UCSD-AML1 (cell line): Measurements from ENCODE around the gene NUB1.

Source experiments
- DNase-seq: peaks from one replicate; lab custom pipeline; 2025; ENCODE audit not compliant: unreplicated experiment; lab: John Stamatoyannopoulos, UW

Gene NUB1

GRCh38 chr7:151403764-151404163 lies 62.2 kb downstream of the NUB1 start:
- no peak for DNase-seq

GRCh38 chr7:151404216-151405011 lies 62.8 kb downstream of the NUB1 start:
- no peak for DNase-seq

GRCh38 chr7:151405056-151405455 lies 63.4 kb downstream of the NUB1 start:
- peak; percentile 21 for DNase-seq

GRCh38 chr7:151405588-151405987 lies 64.0 kb downstream of the NUB1 start:
- DNase-seq: no peak

GRCh38 chr7:151406051-151406875 lies 64.7 kb downstream of the NUB1 start:
- DNase-seq: no peak

GRCh38 chr7:151406886-151407583 lies 65.4 kb downstream of the NUB1 start:
- DNase-seq: no peak

- DNase-seq: no peak
These were observed 66.9 kb downstream of the NUB1 start for GRCh38 chr7:151408498-151408838.

GRCh38 chr7:151408839-151409666 lies 67.4 kb downstream of the NUB1 start:
- no peak for DNase-seq

- DNase-seq: no peak
These were observed 68.2 kb downstream of the NUB1 start, which contains the start of gene WDR86 for GRCh38 chr7:151409667-151410404. WDR86 (minus strand) TSS chr7:151410038; CDS start chr7:151409589, 449 bp downstream.

GRCh38 chr7:151410405-151411390 lies 69.1 kb downstream of the NUB1 start:
- no peak for DNase-seq

GRCh38 chr7:151411551-151411950 lies 69.9 kb downstream of the NUB1 start:
- DNase-seq: peak; percentile 30

- no peak for DNase-seq
These were observed 70.7 kb downstream of the NUB1 start for GRCh38 chr7:151412318-151412717.

- DNase-seq: no peak
These were observed 71.6 kb downstream of the NUB1 start for GRCh38 chr7:151413241-151413640.

GRCh38 chr7:151415375-151416105 lies 73.9 kb downstream of the NUB1 start:
- DNase-seq: no peak

GRCh38 chr7:151416112-151416940 lies 74.7 kb downstream of the NUB1 start:
- no peak for DNase-seq

GRCh38 chr7:151416941-151417315 lies 75.3 kb downstream of the NUB1 start:
- DNase-seq: no peak

GRCh38 chr7:151420144-151420543 lies 78.5 kb downstream of the NUB1 start:
- no peak for DNase-seq
